GM12878 (cell line): ENCODE results near the gene RBBP4. TPM values are rescaled to one million over a fixed set of nuclear protein-coding genes. Genes with fewer than 3 reads are reported as not detected.

Experiments
- ATF3 ChIP-seq: IDR thresholded peaks from 2 replicates; pipeline ENCODE4 v1.6.1; 2011; ENCODE audit warnings: low read depth, mild to moderate bottlenecking, low read length, moderate library complexity, borderline replicate concordance; ENCODE audit errors: extremely low read depth
- ATF7 ChIP-seq: fragments of 450-650 bp; IDR thresholded peaks from 2 replicates; pipeline ENCODE4 v1.6.1; 2016; ENCODE audit warnings: low read depth, mild to moderate bottlenecking
- CBX5 ChIP-seq: sonication (generic); IDR thresholded peaks from 2 replicates; pipeline ENCODE4 v1.6.1; 2016; ENCODE audit warnings: low read depth, moderate library complexity, mild to moderate bottlenecking, inconsistent platforms
- ETV6 ChIP-seq, 2 experiments: fragments of 450-650 bp in 1 of 2; IDR thresholded peaks in 1 of 2; conservative IDR thresholded peaks in 1 of 2; 2 replicates each; pipeline ENCODE4 v1.6.1; 2014; ENCODE audit warnings: antibody characterized with exemption in 1 of 2, borderline replicate concordance in 1 of 2, low read depth in 1 of 2, mild to moderate bottlenecking in 1 of 2, moderate library complexity in 1 of 2
- JUNB ChIP-seq: IDR thresholded peaks from 2 replicates; pipeline ENCODE4 v1.6.1; 2016; ENCODE audit warnings: antibody characterized with exemption, mild to moderate bottlenecking
- NRF1 ChIP-seq: conservative IDR thresholded peaks from 2 replicates; pipeline ENCODE4 v1.6.1; 2011; ENCODE audit warnings: mild to moderate bottlenecking, low read depth, low read length, improper control_type of control experiment
- PAX5 ChIP-seq: IDR thresholded peaks from 2 replicates; pipeline ENCODE4 v1.6.1; 2011; ENCODE audit warnings: low read depth, low read length, borderline replicate concordance
- PKNOX1 ChIP-seq: fragments of 450-650 bp; IDR thresholded peaks from 2 replicates; pipeline ENCODE4 v1.6.1; 2016; ENCODE audit warnings: mild to moderate bottlenecking
- POU2F2 ChIP-seq: IDR thresholded peaks from 3 replicates; pipeline ENCODE4 v1.6.1; 2011; ENCODE audit warnings: low read depth, mild to moderate bottlenecking, low read length, borderline replicate concordance
- SIX5 ChIP-seq: IDR thresholded peaks from 2 replicates; pipeline ENCODE4 v1.6.1; 2011; ENCODE audit warnings: mild to moderate bottlenecking, low read depth, low read length, moderate library complexity; ENCODE audit not compliant: severe bottlenecking
- SKIL ChIP-seq: fragments of 450-650 bp; IDR thresholded peaks from 2 replicates; pipeline ENCODE4 v1.6.1; 2017; ENCODE audit warnings: mild to moderate bottlenecking, low read depth, inconsistent platforms; ENCODE audit not compliant: poor library complexity, severe bottlenecking
- SMARCA5 ChIP-seq: fragments of 450-650 bp; IDR thresholded peaks from 2 replicates; pipeline ENCODE4 v1.6.1; 2017; ENCODE audit warnings: mild to moderate bottlenecking
- SREBF1 ChIP-seq: IDR thresholded peaks from 2 replicates; pipeline ENCODE4 v1.6.1; 2012; ENCODE audit warnings: mild to moderate bottlenecking, low read length
- SUZ12 ChIP-seq: fragments of 200-600 bp; sonication (generic); IDR thresholded peaks from one replicate; pipeline ENCODE4 v1.6.1; 2018; ENCODE audit warnings: antibody characterized with exemption, mild to moderate bottlenecking; ENCODE audit not compliant: unreplicated experiment
- USF2 ChIP-seq: IDR thresholded peaks from 2 replicates; pipeline ENCODE4 v1.6.1; 2011; ENCODE audit warnings: low read depth, low read length, improper control_type of control experiment, borderline replicate concordance
- ZBTB4 ChIP-seq: fragments of 450-650 bp; formaldehyde crosslinking; IDR thresholded peaks from 2 replicates; pipeline ENCODE4 v1.4.0; 2022; ENCODE audit warnings: mild to moderate bottlenecking, moderate library complexity
- ZNF622 ChIP-seq: fragments of 450-650 bp; IDR thresholded peaks from 2 replicates; pipeline ENCODE4 v1.6.1; 2017; ENCODE audit warnings: mild to moderate bottlenecking, inconsistent platforms
- ZNF687 ChIP-seq: fragments of 450-650 bp; IDR thresholded peaks from 2 replicates; pipeline ENCODE4 v1.6.1; 2017; ENCODE audit warnings: mild to moderate bottlenecking, moderate library complexity
- polyA plus RNA-seq, 11 experiments: library from polyadenylated mRNA; depleted of rRNA in 4 of 11; unstranded in 6 of 11; stranded (reverse) in 5 of 11; fragments of >200 nt; fragmentation: Nextera tagmentation in 4 of 11; fragmentation: Illumina TruSeq in 1 of 11; extraction: Ambion mirVana in 4 of 11; extraction: Trizol in 1 of 11; gene quantifications; 1 replicate in 1 of 11; 2 replicates in 10 of 11; pipeline versions ENCODE4 v1.2.1 to v1.2.3, GENCODE V29; 2011 to 2016; ENCODE audit warnings: inconsistent platforms in 2 of 11, missing spikeins in 2 of 11, low read depth in 1 of 11
- total RNA-seq, 4 experiments: library from RNA; depleted of rRNA in 3 of 4; stranded (reverse); fragments of >200 nt in 3 of 4; fragmentation: Illumina TruSeq in 1 of 4; extraction: Trizol in 1 of 4; gene quantifications; 2 replicates each; pipeline versions ENCODE4 v1.2.1 to v1.2.3, GENCODE V29; 2013 to 2021

Gene RBBP4
- total and polyA plus RNA-seq, 10 of the 15 experiments (the other 5 are each of a cell fraction or from before 2014, with no cell fraction given): 120 to 357 (median 231) TPM

- TF ChIP-seq ZNF687: peak; percentile 82
- TF ChIP-seq PAX5: no peak
- no peak for TF ChIP-seq SUZ12
- no peak for TF ChIP-seq SREBF1
- TF ChIP-seq ETV6 (conservative IDR thresholded peaks at IDR 0.05 in 1 of 2, IDR thresholded peaks at IDR 0.05 in 1 of 2; ENCODE audit: borderline replicate concordance in 1 of 2, low read depth in 1 of 2): no peak; a peak in 1 of 4 replicates
- no peak for TF ChIP-seq CBX5
- TF ChIP-seq USF2: no peak
- peak; percentile 67; the same call in 1 of the 2 replicates for TF ChIP-seq ATF7
- no peak for TF ChIP-seq ZNF622
- no peak for TF ChIP-seq SIX5
- TF ChIP-seq NRF1: no peak
- TF ChIP-seq PKNOX1: peak; percentile 86
- TF ChIP-seq POU2F2: no peak
- no peak for TF ChIP-seq ZBTB4 (CRISPR knock-in tag)
- TF ChIP-seq JUNB: peak; percentile 23; the same call in 1 of the 2 replicates
- TF ChIP-seq SMARCA5: 0 out of 2 replicates have a peak, but pooled peaks have one; percentile 36
- TF ChIP-seq ATF3: no peak
- no peak for TF ChIP-seq SKIL
Measured at GRCh38 chr1:32627596-32628162, 23.3 kb upstream of the RBBP4 start (continued).
